Panc1 (cell line): ENCODE measurements around the gene YBX1. TPM values are rescaled to one million over a fixed set of nuclear protein-coding genes. Genes with fewer than 3 reads are reported as not detected.

Experiments
- ATAC-seq: fragments of 200-7000 bp; cut with Tn5 transposase; 2 replicates; pipeline ENCODE4 v1.9.1; 2020; ENCODE audit warnings: mild to moderate bottlenecking, moderate library complexity
- BruUV-seq: library from RNA; stranded (reverse); fragments of 400-500 nt; replicated peaks from 2 replicates; lab custom pipeline; 2021; lab: Mats Ljungman, UMichigan
- CTCF ChIA-PET: fragments of 300-600 bp; sonication (Branson Sonifier 250); formaldehyde crosslinking; loops from one replicate; lab custom pipeline; 2022; ENCODE audit warnings: antibody characterized with exemption; lab: Charles Lee
- POLR2A ChIA-PET: fragments of 300-600 bp; sonication (Branson Sonifier 250); formaldehyde crosslinking; loops from one replicate; lab custom pipeline; 2022; ENCODE audit warnings: antibody characterized with exemption; lab: Charles Lee
- DNase-seq: peaks from one replicate; pipeline ENCODE4 v3.0.0-alpha.2; 2010; ENCODE audit warnings: low read depth, low spot score
- H3K27ac ChIP-seq: 2 replicates; pipeline ENCODE4 v1.5.1; 2011; ENCODE audit warnings: mild to moderate bottlenecking, low read length, inconsistent platforms
- H3K27me3 ChIP-seq: fragments of 200-500 bp; sonication (Bioruptor generic); 2 replicates; pipeline ENCODE4 v1.6.0; 2014; ENCODE audit warnings: low read length, inconsistent platforms; ENCODE audit not compliant: control insufficient read depth, insufficient read depth
- H3K36me3 ChIP-seq: fragments of 200-500 bp; sonication (Bioruptor generic); 2 replicates; pipeline ENCODE4 v1.5.1; 2014; ENCODE audit warnings: inconsistent platforms, mild to moderate bottlenecking, low read length, moderate library complexity; ENCODE audit not compliant: control insufficient read depth, insufficient read depth
- H3K4me1 ChIP-seq: 2 replicates; pipeline ENCODE4 v1.5.1; 2011; ENCODE audit warnings: inconsistent platforms, mild to moderate bottlenecking, low read length, moderate library complexity; ENCODE audit not compliant: control insufficient read depth, insufficient read depth
- H3K4me3 ChIP-seq, 2 experiments: 2 replicates each; pipeline ENCODE4 v1.5.1; 2011 to 2012; ENCODE audit warnings: low read depth in 2 of 2, low read length in 2 of 2, mild to moderate bottlenecking in 2 of 2, inconsistent platforms in 1 of 2, moderate library complexity in 1 of 2
- H3K9me3 ChIP-seq: fragments of 200-500 bp; sonication (Bioruptor generic); 2 replicates; pipeline ENCODE4 v1.5.1; 2014; ENCODE audit warnings: low read depth, mild to moderate bottlenecking, inconsistent platforms, low read length, moderate library complexity; ENCODE audit not compliant: control insufficient read depth, insufficient read depth
- CTCF ChIP-seq: fragments of 450-650 bp; IDR thresholded peaks from 2 replicates; pipeline ENCODE4 v1.5.1; 2017; ENCODE audit warnings: mild to moderate bottlenecking
- POLR2AphosphoS5 ChIP-seq: IDR thresholded peaks from 2 replicates; pipeline ENCODE4 v1.6.1; 2012; ENCODE audit warnings: mild to moderate bottlenecking, low read depth, low read length, moderate library complexity
- REST ChIP-seq, 2 experiments: IDR thresholded peaks; 2 replicates each; pipeline ENCODE4 v1.6.1; 2011 to 2012; ENCODE audit warnings: low read depth in 2 of 2, control low read depth in 1 of 2, low read length in 1 of 2, mild to moderate bottlenecking in 1 of 2, moderate library complexity in 1 of 2; ENCODE audit not compliant: insufficient read depth in 1 of 2
- SIN3A ChIP-seq: IDR thresholded peaks from 2 replicates; pipeline ENCODE4 v1.6.1; 2012; ENCODE audit warnings: low read depth, mild to moderate bottlenecking, low read length, moderate library complexity, borderline replicate concordance; ENCODE audit not compliant: insufficient read depth
- TCF7L2 ChIP-seq: IDR thresholded peaks from 2 replicates; pipeline ENCODE4 v1.6.1; 2011; ENCODE audit warnings: mild to moderate bottlenecking, low read depth, low read length, inconsistent platforms
- in situ Hi-C: cut with HindIII; loops from 2 replicates; pipeline ENCODE4 v1.10.0; 2016; ENCODE audit warnings: low sequenced_read_pairs, low pct_unique_long_range_greater_than_20kb
- intact Hi-C: fragments of 100-400 bp; cut with micrococcal nuclease; formaldehyde crosslinking; loops from one replicate; pipeline ENCODE4 v1.10.0; 2022; ENCODE audit not compliant: unreplicated experiment
- total RNA-seq: library from RNA; stranded (reverse); gene quantifications from one replicate; pipeline ENCODE4 v1.2.1, GENCODE V29; 2021; ENCODE audit not compliant: unreplicated experiment

Gene YBX1
- total RNA-seq, 1 experiment from 2014 or later, result 908 TPM

GRCh38 chr1:42730988-42731387, 48.8 kb downstream of the YBX1 start:
- Histone ChIP-seq H3K4me1 (no peaks in the 10 kb centered on the region), H3K36me3 (no peaks in the 10 kb centered on the region), H3K9me3 (no peaks in the 10 kb centered on the region), H3K27ac (no peak overlapping the region), H3K27me3 (no peaks in the 10 kb centered on the region), H3K4me3 (no peak overlapping the region)
- TF ChIP-seq POLR2AphosphoS5 (no peak), REST (IDR thresholded peaks at IDR 0.05; ENCODE audit: insufficient read depth in 1 of 2, low read depth in 2 of 2, low read length in 1 of 2) (no peak), TCF7L2 (no peak), CTCF (no peak; the same call in 1 of the 2 replicates), SIN3A (no peak)
- no peak for ATAC-seq
- in situ Hi-C loops, result no loop called here
- DNase-seq, result peak; percentile 13
- no TSS peak for BruUV-seq
- ChIA-PET POLR2A (no interaction called here), CTCF (interaction anchor here (0.7 kb wide), 1 partner anchor 22 kb away, joined by 4 read pairs; no protein-coding TSS in a partner anchor)
- intact Hi-C loops, result loop anchor here (10.0 kb wide), 1 partner anchor 156 kb away; no protein-coding TSS in a partner anchor

- Histone ChIP-seq H3K36me3 (no peaks in the 10 kb centered on the region), H3K4me1 (no peaks in the 10 kb centered on the region), H3K27ac (no peak overlapping the region), H3K9me3 (no peaks in the 10 kb centered on the region), H3K4me3 (no peak overlapping the region), H3K27me3 (no peaks in the 10 kb centered on the region)
- intact Hi-C loops, result loop anchor here (10.0 kb wide), 1 partner anchor 157 kb away; no protein-coding TSS in a partner anchor
- DNase-seq (no peak), ATAC-seq (no peak)
- POLR2A ChIA-PET, result interaction anchor here (0.6 kb wide), 1 partner anchor 8 kb away, joined by 7 read pairs; no protein-coding TSS in a partner anchor
- TF ChIP-seq CTCF, result no peak
- TF ChIP-seq SIN3A, result no peak
- TF ChIP-seq REST (IDR thresholded peaks at IDR 0.05; ENCODE audit: insufficient read depth in 1 of 2, low read depth in 2 of 2, low read length in 1 of 2), result no peak
- no peak for TF ChIP-seq POLR2AphosphoS5
- no peak for TF ChIP-seq TCF7L2
- CTCF ChIA-PET, result no interaction called here
- no TSS peak for BruUV-seq
- in situ Hi-C loops, result no loop called here
These were observed 49.4 kb downstream of the YBX1 start for GRCh38 chr1:42731585-42731984.
